Activated T-cell treated with anti-CD3 and anti-CD28 coated beads for 24 hours (primary cell): ENCODE results near the gene PDXDC1.
"Not testable (repeated sequence)": the region's sequence is repeated elsewhere in the genome, so short reads cannot be mapped to it uniquely, and the experiment has no call there.

Source experiments
- DNase-seq: peaks from one replicate; pipeline ENCODE4 v3.0.0-alpha.2; 2020; ENCODE audit warnings: low read depth

Gene PDXDC1

GRCh38 chr16:15163055-15163454 lies 188.2 kb downstream of the PDXDC1 start:
- not testable (repeated sequence) for DNase-seq

GRCh38 chr16:15166177-15166576 lies 191.4 kb downstream of the PDXDC1 start:
- DNase-seq: not testable (repeated sequence)

GRCh38 chr16:15168303-15168702 lies 193.5 kb downstream of the PDXDC1 start:
- not testable (repeated sequence) for DNase-seq

GRCh38 chr16:15168953-15169652 lies 194.3 kb downstream of the PDXDC1 start:
- DNase-seq: not testable (repeated sequence)

GRCh38 chr16:15179909-15180308 lies 205.1 kb downstream of the PDXDC1 start:
- DNase-seq: not testable (repeated sequence)

- not testable (repeated sequence) for DNase-seq
These were observed 206.1 kb downstream of the PDXDC1 start for GRCh38 chr16:15180946-15181345.

GRCh38 chr16:15184000-15184399 lies 209.2 kb downstream of the PDXDC1 start:
- not testable (repeated sequence) for DNase-seq
